ENCODE results near the gene PITX1.
A peak's percentile ranks its signal among the peaks of the same experiment; 100 is the strongest.

The PITX1 gene

GRCh38 chr5:135026645-135027265, 7.3 kb downstream of the PITX1 start:
- TF ChIP-seq, protein P1, sequence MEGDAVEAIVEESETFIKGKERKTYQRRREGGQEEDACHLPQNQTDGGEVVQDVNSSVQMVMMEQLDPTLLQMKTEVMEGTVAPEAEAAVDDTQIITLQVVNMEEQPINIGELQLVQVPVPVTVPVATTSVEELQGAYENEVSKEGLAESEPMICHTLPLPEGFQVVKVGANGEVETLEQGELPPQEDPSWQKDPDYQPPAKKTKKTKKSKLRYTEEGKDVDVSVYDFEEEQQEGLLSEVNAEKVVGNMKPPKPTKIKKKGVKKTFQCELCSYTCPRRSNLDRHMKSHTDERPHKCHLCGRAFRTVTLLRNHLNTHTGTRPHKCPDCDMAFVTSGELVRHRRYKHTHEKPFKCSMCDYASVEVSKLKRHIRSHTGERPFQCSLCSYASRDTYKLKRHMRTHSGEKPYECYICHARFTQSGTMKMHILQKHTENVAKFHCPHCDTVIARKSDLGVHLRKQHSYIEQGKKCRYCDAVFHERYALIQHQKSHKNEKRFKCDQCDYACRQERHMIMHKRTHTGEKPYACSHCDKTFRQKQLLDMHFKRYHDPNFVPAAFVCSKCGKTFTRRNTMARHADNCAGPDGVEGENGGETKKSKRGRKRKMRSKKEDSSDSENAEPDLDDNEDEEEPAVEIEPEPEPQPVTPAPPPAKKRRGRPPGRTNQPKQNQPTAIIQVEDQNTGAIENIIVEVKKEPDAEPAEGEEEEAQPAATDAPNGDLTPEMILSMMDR (conservative IDR thresholded peaks at IDR 0.05): no peak
- H3K27ac ChIP-seq: no peak overlapping the region

- no peak overlapping the region for H3K27ac ChIP-seq
- TF ChIP-seq, protein P1 (conservative IDR thresholded peaks at IDR 0.05): no peak
Measured at GRCh38 chr5:135025730-135026644, 8.0 kb downstream of the PITX1 start.

GRCh38 chr5:135024956-135025729, 8.9 kb downstream of the PITX1 start:
- TF ChIP-seq, protein P1 (conservative IDR thresholded peaks at IDR 0.05): no peak
- no peak overlapping the region for H3K27ac ChIP-seq

DNA sequence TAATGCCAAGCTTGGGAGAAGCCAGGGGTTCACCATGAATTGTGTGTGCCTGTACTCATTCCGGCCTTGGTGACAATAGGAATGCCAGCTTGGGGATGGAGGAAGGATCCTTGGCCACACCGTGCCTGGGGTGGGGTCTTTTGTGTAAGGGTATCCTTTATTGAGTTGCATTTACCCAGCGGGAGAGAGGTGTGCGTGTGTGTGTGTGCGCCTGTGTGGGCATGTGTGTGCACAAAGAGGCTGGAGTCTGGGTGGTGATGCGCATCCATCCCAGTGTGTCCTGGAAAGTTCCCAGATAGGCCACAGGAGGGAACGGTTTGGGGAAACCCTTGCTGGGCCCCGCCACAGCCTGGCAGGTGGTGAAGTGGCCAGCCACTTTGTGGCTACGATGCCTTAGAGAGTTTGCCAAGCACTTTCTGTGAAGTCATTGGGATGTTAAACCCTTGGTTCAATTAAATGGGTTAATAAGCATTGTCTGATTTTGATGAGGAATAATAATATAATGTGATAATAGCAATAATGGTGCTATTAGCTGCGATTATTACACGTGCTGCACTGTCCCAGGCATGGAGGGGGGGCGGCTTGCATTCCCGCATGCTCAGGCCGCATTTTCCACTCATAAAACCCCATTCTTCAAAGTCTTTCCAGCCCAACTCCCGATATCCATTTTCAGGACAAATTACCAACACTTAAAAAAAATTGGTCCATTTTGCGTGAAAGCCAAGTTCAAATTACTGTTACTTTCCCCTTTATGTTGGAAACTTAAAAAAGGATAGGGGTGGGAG, 13.7 kb downstream of the PITX1 start:
- TF ChIP-seq, protein P1 (conservative IDR thresholded peaks at IDR 0.05): no peak

GRCh38 chr5:135019314-135019713, 14.7 kb downstream of the PITX1 start:
- TF ChIP-seq, protein P1 (conservative IDR thresholded peaks at IDR 0.05): no peak

More for the DNA sequence above, 13.7 kb downstream of the PITX1 start:
- H3K27ac ChIP-seq: peak overlapping the region; percentile 35

DNA sequence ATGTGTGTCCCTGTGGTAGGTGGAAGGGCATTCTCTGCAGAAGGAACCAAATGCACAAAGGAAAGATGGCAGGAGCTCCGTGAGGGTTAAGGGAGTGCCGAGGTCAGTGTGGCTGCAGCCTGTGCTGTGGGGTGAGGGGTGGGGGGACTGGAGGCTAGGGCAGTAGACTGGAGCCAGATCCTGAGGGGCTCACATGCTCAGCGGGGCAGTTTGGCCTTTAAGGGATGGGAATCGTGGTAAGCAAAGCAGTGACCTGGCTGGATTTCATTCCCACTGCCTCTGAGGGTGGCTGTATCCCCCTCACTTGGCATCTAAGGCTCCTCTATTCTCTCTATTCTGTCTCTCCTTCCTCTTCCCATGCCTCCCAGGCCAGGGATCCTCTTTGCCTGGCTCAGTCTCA, 15.6 kb downstream of the PITX1 start:
- TF ChIP-seq, protein P1 (conservative IDR thresholded peaks at IDR 0.05): no peak
- no peak overlapping the region for H3K27ac ChIP-seq

More at GRCh38 chr5:135019314-135019713, 14.7 kb downstream of the PITX1 start:
- no peak overlapping the region for H3K27ac ChIP-seq

Data from VCaP (cell line).